ENCODE data around the gene SLC2A11. TPM values are rescaled to one million over a fixed set of nuclear protein-coding genes. Genes with fewer than 3 reads are reported as not detected.

SLC2A11 gene
- total and polyA plus RNA-seq, 3 donors from 2014 or later = 14.3 to 22.7 (median 21.8) TPM

DNA sequence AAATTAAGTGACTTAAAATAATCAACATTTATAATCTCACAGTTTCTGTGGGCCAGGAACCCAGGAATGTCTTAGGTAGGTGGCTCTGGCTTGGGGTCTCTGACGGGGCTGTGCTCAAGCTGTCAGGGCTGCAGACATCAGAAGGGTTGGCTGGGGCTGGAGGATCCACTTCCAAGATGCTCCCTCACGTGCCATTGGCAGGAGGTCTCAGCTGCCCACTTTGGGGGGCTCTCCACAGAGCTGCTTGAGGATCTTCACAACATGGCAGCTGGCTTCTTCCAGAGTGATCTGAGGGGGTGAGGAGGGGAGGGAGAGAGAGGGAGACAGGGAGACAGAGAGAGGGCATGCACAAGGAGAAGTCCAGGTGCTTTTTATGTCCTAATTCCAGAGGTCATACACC lies 18.1 kb downstream of the SLC2A11 start:
- no peaks in the 10 kb centered on the region for H3K4me1 ChIP-seq
- TF ChIP-seq CTCF (IDR thresholded peaks at IDR 0.05) (no peak), POLR2A (IDR thresholded peaks at IDR 0.05) (no peak)
- H3K9me3 ChIP-seq = no peaks in the 10 kb centered on the region
- 93 to 100% methylated on average over 2 of the region's 2 CpGs for WGBS, 2 donors
- DNase-seq = no peak
- H3K27me3 ChIP-seq = no peaks in the 10 kb centered on the region
- no peak overlapping the region for H3K4me3 ChIP-seq
- intact Hi-C loops (cut with DNase I; ENCODE audit: low total_unique reads) = no loop called here
- no peaks in the 10 kb centered on the region for H3K36me3 ChIP-seq (ENCODE audit: low read depth, missing control alignments)
- no peak overlapping the region for H3K27ac ChIP-seq

- Histone ChIP-seq H3K4me3 (no peak overlapping the region), H3K27me3 (no peaks in the 10 kb centered on the region), H3K4me1 (no peaks in the 10 kb centered on the region), H3K36me3 (ENCODE audit: low read depth, missing control alignments) (no peaks in the 10 kb centered on the region), H3K9me3 (no peaks in the 10 kb centered on the region), H3K27ac (no peak overlapping the region)
- no peak for DNase-seq
- TF ChIP-seq CTCF (IDR thresholded peaks at IDR 0.05) = no peak
- no peak for TF ChIP-seq POLR2A (IDR thresholded peaks at IDR 0.05)
- WGBS, 2 donors = 87 to 98% methylated on average over 6 to 8 of the region's 8 CpGs
- intact Hi-C loops (cut with DNase I; ENCODE audit: low total_unique reads) = no loop called here
Measured at GRCh38 chr22:23877566-23877965, 19.9 kb downstream of the SLC2A11 start.

- no peak for DNase-seq
- Histone ChIP-seq H3K27me3 (no peaks in the 10 kb centered on the region), H3K4me3 (no peak overlapping the region), H3K36me3 (ENCODE audit: low read depth, missing control alignments) (no peaks in the 10 kb centered on the region), H3K27ac (no peak overlapping the region), H3K4me1 (no peaks in the 10 kb centered on the region), H3K9me3 (no peaks in the 10 kb centered on the region)
- TF ChIP-seq CTCF (IDR thresholded peaks at IDR 0.05) (no peak), POLR2A (IDR thresholded peaks at IDR 0.05) (no peak)
- 86 to 90% methylated on average over 7 of the region's 7 CpGs for WGBS, 2 donors
- intact Hi-C loops (cut with DNase I; ENCODE audit: low total_unique reads) = no loop called here
Measured at GRCh38 chr22:23878219-23878618, 20.5 kb downstream of the SLC2A11 start.

DNA sequence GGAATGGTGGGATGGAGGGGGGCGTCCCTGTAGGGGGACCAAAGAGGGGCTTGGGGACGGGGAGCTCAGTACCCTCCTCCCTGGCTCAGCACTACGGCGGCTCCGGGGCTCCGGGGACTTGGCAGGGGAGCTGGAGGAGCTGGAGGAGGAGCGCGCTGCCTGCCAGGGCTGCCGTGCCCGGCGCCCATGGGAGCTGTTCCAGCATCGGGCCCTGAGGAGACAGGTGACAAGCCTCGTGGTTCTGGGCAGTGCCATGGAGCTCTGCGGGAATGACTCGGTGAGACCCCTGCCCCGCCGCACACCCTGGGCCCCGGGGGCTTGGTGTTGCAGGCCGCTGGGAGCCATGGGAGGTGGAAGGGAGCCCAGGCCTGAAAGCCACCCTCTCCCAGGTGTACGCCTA lies 24.7 kb downstream of the SLC2A11 start:
- DNase-seq = no peak
- H3K27ac ChIP-seq = no peak overlapping the region
- no peaks in the 10 kb centered on the region for H3K4me1 ChIP-seq
- WGBS, 2 donors = 73 to 91% methylated on average over 7 to 20 of the region's 20 CpGs
- TF ChIP-seq POLR2A (IDR thresholded peaks at IDR 0.05) = no peak
- TF ChIP-seq CTCF (IDR thresholded peaks at IDR 0.05) = no peak
- intact Hi-C loops (cut with DNase I; ENCODE audit: low total_unique reads) = no loop called here
- H3K9me3 ChIP-seq = no peaks in the 10 kb centered on the region
- H3K27me3 ChIP-seq = no peaks in the 10 kb centered on the region
- no peak overlapping the region for H3K4me3 ChIP-seq
- no peaks in the 10 kb centered on the region for H3K36me3 ChIP-seq (ENCODE audit: low read depth, missing control alignments)

- DNase-seq = no peak
- Histone ChIP-seq H3K27me3 (no peaks in the 10 kb centered on the region), H3K4me1 (peaks cover 3% of the 10 kb centered on the region), H3K36me3 (ENCODE audit: low read depth, missing control alignments) (no peaks in the 10 kb centered on the region), H3K27ac (no peak overlapping the region), H3K4me3 (no peak overlapping the region), H3K9me3 (no peaks in the 10 kb centered on the region)
- 94 to 100% methylated on average over 4 to 9 of the region's 9 CpGs for WGBS, 2 donors
- TF ChIP-seq CTCF (IDR thresholded peaks at IDR 0.05) = no peak
- no peak for TF ChIP-seq POLR2A (IDR thresholded peaks at IDR 0.05)
- intact Hi-C loops (cut with DNase I; ENCODE audit: low total_unique reads) = no loop called here
Measured at GRCh38 chr22:23883658-23884057, 26.0 kb downstream of the SLC2A11 start.
